CD1c-positive myeloid dendritic cell (primary cell): ENCODE results near the gene IL31RA.
A peak's percentile ranks its signal among the peaks of the same experiment; 100 is the strongest.
"Not testable (repeated sequence)": the region's sequence is repeated elsewhere in the genome, so short reads cannot be mapped to it uniquely, and the experiment has no call there.

Experiments
- DNase-seq: peaks from one replicate; pipeline ENCODE4 v3.0.0-alpha.2; 2016; ENCODE audit errors: extremely low spot score

IL31RA gene

DNA sequence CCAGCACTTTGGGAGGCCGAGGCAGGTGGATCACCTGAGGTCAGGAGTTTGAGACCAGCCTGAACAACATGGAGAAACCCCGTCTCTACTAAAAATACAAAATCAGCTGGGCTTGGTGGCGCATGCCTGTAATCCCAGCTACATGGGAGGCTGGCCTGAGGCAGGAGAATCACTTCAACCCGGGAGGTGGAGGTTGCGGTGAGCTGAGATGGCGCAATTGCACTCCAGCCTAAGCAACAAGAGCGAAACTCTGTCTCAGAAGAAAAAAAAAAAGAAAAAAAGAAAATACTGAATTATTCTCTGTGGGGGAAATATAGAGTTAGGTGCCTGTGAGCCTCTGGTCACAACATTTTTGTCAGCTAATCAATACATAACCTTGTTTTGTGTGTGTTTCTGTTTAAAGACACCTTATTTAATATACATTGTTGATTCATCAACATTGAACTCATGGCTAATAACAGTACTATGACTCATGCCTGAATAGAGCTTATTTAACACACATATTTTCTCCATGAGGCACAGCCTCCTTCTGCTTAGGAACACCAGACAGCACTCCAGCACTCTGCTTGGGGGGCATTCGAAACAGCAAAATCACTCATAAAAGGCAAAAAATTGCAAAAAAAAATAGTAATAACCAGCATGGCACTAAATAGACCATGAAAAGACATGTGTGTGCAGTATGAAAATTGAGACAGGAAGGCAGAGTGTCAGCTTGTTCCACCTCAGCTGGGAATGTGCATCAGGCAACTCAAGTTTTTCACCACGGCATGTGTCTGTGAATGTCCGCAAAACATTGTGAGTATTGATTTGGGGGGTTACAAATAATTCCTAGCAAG, at the start of gene IL31RA:
Gene IL31RA (plus strand): TSS at position 519 of the 836 bp plus-strand sequence. CDS start 214 bp downstream, at position 733.
- DNase-seq, result peak; percentile 11

DNA sequence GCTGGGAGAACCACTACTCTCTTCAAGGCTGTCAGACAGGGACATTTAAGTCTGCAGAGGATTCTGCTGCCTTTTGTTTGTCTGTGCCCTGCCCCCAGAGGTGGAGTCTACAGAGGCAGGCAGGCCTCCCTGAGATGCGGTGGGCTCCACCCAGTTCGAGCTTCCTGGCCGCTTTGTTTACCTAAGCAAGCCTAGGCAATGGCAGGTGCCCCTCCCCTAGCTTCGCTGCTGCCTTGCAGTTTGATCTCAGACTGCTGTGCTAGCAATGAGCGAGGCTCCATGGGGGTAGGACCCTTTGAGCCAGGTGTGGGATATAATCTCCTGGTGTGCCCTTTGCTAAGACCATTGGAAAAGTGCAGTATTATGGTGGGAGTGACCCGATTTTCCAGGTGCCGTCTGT, 42.3 kb upstream of the IL31RA start:
- not testable (repeated sequence) for DNase-seq

DNA sequence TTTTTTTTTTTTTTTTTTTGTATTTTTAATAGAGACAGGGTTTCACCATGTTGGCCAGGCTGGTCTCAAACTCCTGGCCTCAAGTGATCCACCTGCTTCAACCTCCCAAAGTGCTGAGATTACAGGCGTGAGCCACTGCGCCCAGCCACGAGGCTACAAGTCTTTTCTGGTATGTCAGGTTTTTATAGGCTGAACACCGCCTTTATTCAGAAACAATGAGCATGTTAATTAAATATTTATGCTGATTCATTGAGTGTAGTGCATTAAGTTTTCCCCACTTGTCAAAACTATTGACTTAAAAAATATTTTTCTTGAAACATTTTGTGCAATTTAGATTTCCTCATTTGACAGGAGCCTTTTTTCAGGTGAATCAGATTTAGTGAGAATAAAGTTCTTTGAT, 35.2 kb upstream of the IL31RA start:
- DNase-seq, result not testable (repeated sequence)

DNA sequence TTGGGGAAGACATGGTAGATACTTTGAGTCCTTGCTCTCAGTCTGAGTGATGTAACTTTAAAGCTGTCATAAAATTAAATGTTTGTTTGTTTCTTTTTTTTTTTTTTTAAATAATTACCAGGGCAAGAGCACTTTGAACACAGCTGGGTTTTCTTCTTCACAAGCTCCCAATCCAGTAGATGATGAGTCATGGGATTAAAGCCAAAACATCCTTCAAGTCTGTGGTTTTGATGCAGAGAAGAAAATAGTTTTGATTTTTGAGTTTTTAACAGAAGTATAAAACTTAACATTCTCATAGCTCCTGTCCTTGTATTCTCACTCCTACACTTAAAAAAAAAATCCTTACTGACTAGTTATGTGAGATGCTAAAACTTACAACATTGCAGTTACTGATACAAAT, 34.8 kb upstream of the IL31RA start:
- no peak for DNase-seq

DNA sequence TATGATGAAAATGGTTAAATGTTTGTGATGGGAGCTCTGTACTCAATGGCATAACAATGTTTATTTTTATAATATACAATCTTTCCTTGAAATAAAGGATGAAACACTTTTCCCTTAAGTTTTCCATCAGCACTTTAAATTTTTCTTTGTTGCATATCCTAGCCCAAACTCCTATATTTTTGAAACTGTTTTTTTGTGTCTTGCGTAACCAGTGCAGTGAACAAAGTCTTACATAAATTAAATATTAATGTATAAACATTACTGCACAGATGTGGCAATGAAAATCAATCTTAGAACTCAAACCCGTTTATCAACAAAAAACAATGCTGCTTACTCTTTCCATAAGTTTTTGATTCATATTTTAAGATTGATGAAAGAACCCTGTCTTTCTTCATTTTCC, 34.1 kb upstream of the IL31RA start:
- no peak for DNase-seq

DNA sequence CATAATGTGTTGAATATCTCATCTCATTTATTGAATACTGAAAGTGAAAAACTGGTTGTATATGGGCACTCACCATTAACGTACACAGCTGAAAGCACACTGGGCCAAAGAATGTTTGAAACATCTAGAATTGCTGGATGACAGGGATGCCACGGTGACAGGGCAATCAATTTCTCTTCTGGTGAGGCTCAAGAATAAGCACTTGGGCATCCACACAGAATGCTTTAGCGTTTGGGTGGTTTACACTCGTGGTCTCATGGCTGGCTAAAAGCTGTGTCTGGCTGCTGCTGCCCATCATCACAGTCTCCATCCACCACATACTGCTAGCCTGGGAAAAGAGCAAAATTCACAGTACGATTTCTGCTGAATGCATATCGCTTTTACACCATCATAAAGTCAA, 30.7 kb upstream of the IL31RA start:
- no peak for DNase-seq

DNA sequence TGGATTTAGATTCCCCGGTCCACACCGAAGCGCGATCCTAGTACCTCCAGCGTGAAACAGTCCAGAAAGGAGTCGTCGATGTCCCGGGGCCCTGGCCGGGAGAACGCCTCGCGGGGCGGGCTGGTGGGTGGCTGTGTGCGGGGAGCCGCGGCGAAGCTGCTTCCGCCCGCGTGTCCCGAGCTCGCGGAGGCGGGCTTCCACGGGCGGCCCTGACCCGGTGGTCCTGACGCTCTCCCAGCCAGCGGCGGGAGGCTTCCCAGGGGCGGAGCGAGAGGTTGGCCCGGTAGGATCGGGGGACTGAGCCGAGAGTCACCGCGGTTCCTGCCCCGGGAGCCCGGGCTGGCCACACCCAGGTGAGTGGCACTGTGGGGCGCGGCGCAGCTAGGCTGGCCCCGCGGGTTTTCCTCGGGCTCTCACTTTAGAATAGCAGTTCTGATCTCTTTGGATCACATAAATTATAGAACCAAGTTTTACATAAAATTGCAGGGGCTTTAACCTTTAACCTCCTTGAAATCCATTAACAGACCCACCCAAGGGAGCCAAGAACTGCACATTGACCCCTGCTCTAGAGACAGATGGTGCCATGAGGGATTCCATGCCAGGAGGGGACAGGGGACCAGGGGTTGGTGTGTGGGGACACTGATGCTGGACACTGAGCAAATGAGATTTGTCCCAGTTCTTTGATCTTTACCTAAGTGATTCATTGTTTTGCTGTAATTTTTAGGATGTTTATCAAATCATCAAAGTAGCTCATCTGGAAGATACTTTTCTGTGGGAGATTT, 29.2 kb upstream of the IL31RA start:
- no peak for DNase-seq

DNA sequence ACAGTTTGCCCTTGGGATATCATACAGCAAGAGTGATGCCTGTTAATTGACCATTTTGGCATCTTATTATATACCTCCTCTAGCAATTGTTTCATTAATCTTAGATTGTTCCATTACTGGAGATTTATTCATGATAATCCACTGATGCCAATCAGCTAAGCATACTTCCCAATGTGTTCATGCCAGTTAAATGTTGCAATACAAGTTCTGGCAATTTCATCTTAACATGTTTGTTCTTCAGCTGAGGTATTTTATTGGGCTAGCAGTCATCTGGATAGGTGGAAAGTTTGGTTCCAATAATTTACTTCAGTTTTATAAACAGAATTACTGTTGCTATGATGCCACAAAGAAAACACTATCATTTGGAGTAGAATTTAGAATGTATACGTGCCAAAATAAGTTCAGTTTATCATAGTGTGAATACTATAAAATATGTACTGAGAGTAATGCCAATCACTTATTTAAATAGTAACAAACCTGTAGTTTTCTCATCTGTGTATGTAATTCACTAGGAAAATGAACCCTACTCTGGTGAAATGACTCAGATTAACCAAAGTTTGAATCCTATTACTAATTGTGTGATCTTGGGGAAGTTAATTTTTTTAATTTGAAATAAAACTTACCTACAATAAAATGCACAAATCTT, 27.9 kb upstream of the IL31RA start:
- no peak for DNase-seq

DNA sequence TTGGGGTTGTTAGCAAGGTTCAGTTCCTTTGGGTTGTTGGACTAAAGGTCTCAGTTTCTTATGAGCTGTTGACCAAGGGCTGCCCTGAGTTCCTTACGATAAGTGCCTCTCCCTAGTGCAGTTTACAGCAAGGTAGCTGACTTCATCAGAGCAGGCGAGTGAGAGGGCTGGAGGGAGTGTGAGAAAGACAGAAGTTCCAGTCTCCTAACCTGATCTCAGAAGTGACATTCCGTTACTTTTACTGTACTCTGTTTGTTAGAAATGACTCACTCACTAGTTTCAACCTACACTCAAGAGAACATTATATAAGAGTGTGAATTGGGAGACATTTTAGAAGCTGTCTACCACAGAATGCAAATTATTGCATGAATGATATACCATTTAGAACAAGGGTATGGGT, 21.2 kb upstream of the IL31RA start:
- DNase-seq, result no peak

DNA sequence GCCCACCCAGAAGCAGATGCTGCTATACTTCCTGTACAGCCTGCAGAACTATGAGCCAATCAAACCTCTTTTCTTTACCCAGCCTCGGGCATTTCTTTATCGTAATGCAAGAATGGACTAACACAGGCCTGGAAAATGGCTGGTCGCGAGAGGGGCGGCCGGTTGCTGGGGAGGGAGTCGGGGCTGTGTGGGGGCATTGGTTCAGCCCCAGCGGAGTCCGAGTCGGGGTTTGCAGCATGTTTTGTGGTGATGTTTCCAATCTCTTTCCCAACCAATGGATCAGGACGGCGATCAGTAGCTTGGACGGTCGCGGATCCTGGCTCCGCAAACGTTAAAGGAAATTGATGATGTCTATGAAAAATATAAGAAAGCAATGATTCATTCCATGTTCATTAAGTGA, 18.7 kb upstream of the IL31RA start:
- no peak for DNase-seq

DNA sequence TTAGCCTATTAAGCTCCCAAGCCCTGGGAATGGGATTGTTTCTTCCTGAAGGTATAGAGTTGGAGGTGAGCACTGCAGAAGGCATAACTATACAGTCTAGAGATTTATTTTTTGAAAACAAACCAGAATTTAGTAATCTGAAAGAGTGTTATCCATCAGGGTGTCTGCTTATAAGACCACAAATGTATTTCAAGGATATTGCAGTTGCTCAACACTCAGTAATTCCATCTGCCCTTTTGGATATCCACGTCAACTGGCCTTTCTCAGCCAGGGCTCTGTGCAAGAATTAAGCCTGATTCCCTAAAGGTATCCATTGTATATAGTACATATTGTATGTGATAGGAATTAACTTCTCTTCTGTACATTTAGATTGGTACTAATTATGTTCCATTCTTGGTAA, 15.0 kb upstream of the IL31RA start:
- no peak for DNase-seq

DNA sequence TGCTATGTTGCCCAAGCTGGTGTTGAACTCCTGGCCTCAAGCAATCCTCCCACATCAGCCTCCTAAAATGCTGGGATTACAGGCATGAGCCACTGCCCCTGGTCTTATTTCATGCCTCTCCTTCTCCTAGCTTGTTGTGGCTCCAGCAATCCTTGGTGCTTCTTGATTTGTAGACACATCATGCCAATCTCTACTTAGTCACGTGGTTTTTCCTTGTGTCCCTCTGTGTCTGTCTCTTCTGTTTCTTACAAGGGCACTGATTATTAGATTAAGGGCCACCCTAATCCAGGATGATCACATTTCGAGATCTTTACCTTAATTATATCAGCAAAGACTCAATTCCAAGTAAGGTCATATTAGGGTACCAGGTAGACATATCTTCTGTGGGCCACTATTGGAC, 9.2 kb upstream of the IL31RA start:
- DNase-seq, result no peak

DNA sequence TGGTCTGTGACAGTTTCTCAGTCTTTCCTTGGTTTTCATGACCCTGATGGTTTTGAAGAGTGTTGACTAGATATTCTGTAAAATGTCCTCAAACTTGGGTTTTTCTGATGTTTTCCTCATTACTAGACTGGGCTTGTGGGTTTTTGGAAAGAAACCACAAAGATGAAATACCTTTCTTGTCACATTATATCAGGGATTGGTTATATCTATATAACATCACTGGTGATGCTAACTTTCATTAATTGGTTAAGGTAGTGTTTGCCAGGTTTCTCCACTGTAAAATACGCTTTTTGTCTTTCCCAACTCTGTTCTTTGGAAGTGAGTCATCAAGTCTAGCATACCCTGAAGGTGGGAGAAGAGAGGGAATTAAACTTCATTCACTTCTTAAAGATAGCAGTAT, 3.3 kb upstream of the IL31RA start:
- no peak for DNase-seq

DNA sequence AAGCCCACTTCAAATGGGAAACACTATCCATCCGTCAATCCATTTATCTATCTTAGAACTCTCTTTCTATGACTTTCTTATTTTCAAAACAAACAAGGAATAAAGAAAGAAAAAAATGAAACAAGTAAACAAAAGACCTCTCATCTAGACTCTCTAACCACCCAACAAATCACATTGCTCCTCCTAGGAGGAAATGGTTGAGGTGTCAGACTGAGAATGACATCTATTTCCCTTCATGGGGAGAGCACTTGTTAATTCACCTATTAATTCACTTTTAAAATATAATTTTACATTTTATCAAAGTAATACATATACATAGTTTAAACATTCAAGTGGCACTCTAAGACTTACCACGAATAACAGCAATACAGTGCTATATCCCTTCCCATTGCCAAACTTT, 2.4 kb upstream of the IL31RA start:
- DNase-seq, result no peak

DNA sequence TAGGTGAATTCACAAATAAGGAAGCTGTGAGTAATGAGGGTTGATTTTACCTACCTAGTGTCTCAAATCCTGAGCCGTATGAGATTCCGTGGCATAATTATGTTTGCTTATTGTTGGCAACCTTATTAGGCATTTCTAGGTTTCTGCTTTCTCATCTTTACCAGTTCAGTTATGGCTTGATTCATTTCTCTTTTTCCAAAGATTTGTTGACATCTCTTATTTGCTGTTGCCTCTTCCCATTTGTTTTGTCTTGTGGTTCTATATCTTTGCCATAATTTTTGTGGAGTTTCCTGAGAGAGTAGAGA, 470 bp downstream of the IL31RA start:
- no peak for DNase-seq

DNA sequence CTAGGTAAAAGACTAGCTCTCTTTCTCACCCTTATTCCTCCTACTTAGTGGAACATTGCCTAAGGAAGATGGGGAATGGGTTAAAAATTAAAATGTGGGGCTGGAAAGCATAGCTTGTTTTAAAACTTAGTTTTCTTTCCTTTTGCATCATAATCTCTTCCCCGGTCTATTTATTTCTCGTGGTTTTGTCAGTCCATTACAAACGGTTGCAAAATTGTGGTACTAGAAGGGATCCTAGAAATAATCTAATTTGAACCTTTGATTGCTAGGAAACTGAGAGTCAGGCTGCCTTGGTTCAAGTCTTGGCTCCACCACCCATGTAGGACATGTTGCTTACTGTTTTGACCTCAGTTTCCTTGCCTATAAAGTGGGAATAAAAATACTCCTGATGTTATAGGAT, 1.3 kb downstream of the IL31RA start:
- no peak for DNase-seq

DNA sequence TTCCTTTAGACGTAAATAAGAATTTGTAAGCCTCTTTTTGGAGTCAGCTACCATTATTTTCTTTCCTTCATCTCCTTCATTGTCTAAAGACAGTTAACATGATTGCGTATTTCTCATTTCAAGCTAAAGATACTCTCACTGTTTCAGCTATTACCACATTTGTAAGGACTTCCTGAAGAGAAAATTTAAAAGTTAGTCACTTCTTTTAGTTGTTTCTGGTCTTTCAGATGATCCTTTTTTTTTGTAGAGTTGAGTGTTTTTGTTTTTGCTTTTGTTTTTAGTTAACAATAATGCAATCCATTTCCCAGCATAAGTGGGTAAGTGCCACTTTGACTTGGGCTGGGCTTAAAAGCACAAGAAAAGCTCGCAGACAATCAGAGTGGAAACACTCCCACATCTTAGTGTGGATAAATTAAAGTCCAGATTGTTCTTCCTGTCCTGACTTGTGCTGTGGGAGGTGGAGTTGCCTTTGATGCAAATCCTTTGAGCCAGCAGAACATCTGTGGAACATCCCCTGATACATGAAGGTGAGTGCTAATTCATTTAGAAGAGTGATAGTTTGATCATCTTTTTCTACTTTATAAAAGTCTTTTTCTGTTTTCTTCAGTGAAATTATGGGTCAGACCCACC, 2.0 kb downstream of the IL31RA start:
- no peak for DNase-seq

DNA sequence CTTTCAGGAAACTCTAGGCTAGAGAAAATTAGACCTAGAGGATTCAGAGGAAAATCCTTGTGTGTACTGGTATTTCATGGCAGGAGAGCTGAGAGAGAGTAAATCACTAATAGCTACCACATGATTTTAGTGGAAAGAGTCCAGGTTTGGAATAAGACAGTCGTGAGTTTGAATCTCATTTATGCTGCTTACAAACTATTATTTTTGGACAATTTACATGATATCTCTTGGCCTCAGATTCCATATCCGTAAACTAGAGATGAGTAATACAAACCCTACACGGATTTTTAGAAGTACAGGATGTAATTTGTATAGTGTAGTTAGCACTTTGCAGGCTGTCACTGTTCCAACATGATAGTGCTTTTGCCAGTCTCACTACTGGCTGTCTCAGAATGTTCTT, 2.7 kb downstream of the IL31RA start:
- DNase-seq, result no peak

DNA sequence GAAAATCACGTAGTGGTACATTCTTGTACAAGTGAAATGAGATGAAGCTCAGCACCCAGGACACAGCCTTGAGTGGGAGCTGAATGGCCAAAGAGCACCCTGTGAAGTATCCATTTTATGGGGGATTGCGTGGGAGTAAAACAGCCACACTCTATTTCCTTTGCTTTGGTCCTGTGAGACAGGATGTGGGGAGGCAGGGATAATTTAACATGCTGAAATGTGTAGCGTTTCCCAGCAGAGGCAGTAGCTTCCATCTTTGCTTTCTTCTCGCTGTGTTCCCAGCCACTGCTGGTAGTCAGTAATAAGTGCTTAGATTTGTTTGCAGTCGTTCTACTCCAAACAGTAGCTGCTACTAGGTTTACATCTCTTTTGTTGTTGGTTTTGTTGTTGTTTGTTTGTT, 4.4 kb downstream of the IL31RA start:
- no peak for DNase-seq

DNA sequence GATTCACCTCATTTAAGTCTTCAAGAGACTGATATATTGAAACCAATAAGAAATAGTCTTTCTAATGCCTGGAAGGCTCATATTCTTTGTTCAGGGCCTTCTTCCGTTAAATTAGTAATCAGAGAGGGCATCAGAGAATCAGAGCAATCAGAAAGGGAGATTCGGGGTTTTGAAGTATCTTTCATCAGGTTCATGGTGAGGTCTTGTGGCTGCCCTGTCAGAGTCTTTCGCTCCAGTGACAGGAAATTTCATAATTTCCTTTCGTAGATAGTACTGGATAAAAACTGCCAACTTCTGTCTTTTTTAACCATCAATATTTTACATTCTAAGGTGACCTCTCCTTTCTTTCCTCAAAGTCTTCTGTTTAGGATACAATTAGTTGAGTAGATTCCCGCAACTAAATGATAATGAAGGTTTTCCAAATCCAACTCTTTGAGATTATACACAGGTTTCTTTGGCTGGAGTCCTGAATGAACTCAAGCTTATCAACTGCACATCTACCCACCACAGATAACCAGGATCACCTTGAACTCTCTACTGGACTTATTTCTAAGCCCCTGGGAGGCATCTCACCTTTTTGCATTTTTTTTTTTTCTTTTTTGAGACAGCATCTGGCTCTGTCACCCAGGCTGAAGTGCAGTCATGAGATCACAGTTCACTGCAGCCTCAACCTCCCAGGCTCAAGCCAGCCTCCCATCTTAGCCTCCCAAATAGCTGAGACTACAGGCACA, 5.5 kb downstream of the IL31RA start:
- DNase-seq, result peak; percentile 33

DNA sequence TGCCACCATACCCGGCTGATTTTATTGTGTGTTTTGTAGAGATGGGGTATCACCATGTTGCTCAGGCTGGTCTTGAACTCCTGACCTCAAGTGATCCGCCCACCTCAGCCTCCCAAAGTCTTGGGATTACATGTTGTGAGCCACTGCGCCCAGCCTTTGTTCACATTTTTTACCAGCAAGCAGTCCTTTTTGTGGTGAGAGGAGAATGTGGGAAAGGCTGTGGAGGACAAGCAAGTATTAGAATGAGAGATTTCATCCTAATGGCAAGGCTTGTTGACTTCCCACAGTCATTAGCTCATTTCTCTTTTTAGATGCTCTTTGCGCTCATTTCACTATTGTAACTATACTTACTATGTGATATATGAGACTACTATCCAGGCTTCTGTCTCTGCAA, 6.1 kb downstream of the IL31RA start:
- DNase-seq, result no peak

DNA sequence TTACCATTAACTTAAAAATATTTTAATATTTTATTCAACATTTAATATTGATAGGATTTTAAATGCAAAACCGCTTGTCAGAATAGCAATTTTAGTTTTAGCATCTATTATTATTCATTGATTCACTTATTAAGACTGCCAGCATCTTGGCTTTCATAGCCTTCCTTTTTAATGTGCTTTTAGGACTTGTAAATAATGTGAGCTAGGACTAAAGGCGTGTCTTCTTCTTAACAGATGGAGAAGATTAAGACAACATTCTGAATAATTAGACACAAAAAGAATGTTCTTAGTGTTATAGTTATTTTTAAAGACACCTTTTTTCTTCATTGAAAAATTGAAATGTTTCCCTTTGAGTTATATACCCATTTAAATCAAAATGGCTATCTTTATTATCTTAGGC, 6.9 kb downstream of the IL31RA start:
- DNase-seq, result no peak
